PC-3 (cell line): ENCODE measurements around the gene CASP2. TPM values are rescaled to one million over a fixed set of nuclear protein-coding genes. Genes with fewer than 3 reads are reported as not detected.

ENCODE experiments used
- ATAC-seq: fragments of 200-7000 bp; cut with Tn5 transposase; 2 replicates; pipeline ENCODE4 v1.9.1; 2020; ENCODE audit warnings: mild to moderate bottlenecking, moderate library complexity
- BruUV-seq: library from RNA; stranded (reverse); fragments of 400-500 nt; replicated peaks from 2 replicates; lab custom pipeline; 2021; lab: Mats Ljungman, UMichigan
- CTCF ChIA-PET: fragments of 300-600 bp; sonication (Branson Sonifier 250); formaldehyde crosslinking; loops from one replicate; lab custom pipeline; 2022; ENCODE audit warnings: antibody characterized with exemption; lab: Charles Lee
- POLR2A ChIA-PET: fragments of 300-600 bp; sonication (Branson Sonifier 250); formaldehyde crosslinking; loops from one replicate; lab custom pipeline; 2022; ENCODE audit warnings: antibody characterized with exemption; ENCODE audit not compliant: unreplicated experiment; lab: Charles Lee
- DNase-seq: peaks from one replicate; pipeline ENCODE4 v3.0.0-alpha.2; 2015
- H2AFZ ChIP-seq: fragments of 300-600 bp; sonication (generic); 2 replicates; pipeline ENCODE4 v1.6.0; 2016; ENCODE audit warnings: antibody characterized with exemption, low read length
- H3F3A ChIP-seq: fragments of 300-600 bp; sonication (generic); one replicate; pipeline ENCODE4 v1.6.0; 2017; ENCODE audit warnings: antibody characterized with exemption, low read length, control low read depth, mild to moderate bottlenecking; ENCODE audit not compliant: unreplicated experiment
- H3K27ac ChIP-seq: fragments of 300-600 bp; sonication (generic); 2 replicates; pipeline ENCODE4 v1.5.1; 2016; ENCODE audit warnings: mild to moderate bottlenecking, low read length
- H3K27me3 ChIP-seq: fragments of 300-600 bp; sonication (generic); 2 replicates; pipeline ENCODE4 v1.6.1; 2016; ENCODE audit warnings: low read length, mixed read lengths
- H3K36me3 ChIP-seq: fragments of 300-600 bp; sonication (generic); 2 replicates; pipeline ENCODE4 v1.6.1; 2016; ENCODE audit warnings: low read depth, mixed run types, low read length, mixed read lengths
- H3K4me1 ChIP-seq: fragments of 300-600 bp; sonication (generic); 2 replicates; pipeline ENCODE4 v1.5.1; 2016; ENCODE audit warnings: low read length; ENCODE audit not compliant: insufficient read depth
- H3K4me2 ChIP-seq: fragments of 300-600 bp; sonication (generic); 2 replicates; pipeline ENCODE4 v1.6.0; 2016; ENCODE audit warnings: low read length
- H3K4me3 ChIP-seq: fragments of 300-600 bp; sonication (generic); 2 replicates; pipeline ENCODE4 v1.5.1; 2016; ENCODE audit warnings: mild to moderate bottlenecking, low read length, mixed read lengths
- H3K79me2 ChIP-seq: fragments of 300-600 bp; sonication (generic); 2 replicates; pipeline ENCODE4 v1.6.1; 2017; ENCODE audit warnings: low read length, mixed read lengths
- H3K9ac ChIP-seq: fragments of 300-600 bp; sonication (generic); 2 replicates; pipeline ENCODE4 v1.6.0; 2016; ENCODE audit warnings: mild to moderate bottlenecking, low read length
- H3K9me2 ChIP-seq: fragments of 300-600 bp; sonication (generic); replicated peaks from 2 replicates; pipeline ENCODE4 v1.6.1; 2016; ENCODE audit warnings: mixed run types, low read length, mixed read lengths
- H3K9me3 ChIP-seq: fragments of 300-600 bp; sonication (generic); 2 replicates; pipeline ENCODE4 v1.6.1; 2016; ENCODE audit warnings: low read length, mixed read lengths
- H4K20me1 ChIP-seq: fragments of 300-600 bp; sonication (generic); 2 replicates; pipeline ENCODE4 v1.6.1; 2016; ENCODE audit warnings: low read length, mixed read lengths
- EZH2 ChIP-seq: fragments of 300-600 bp; sonication (generic); IDR thresholded peaks from one replicate; pipeline ENCODE4 v1.6.1; 2017; ENCODE audit warnings: antibody characterized with exemption, mild to moderate bottlenecking, low read length; ENCODE audit not compliant: unreplicated experiment
- EZH2phosphoT487 ChIP-seq: fragments of 300-600 bp; sonication (generic); IDR thresholded peaks from 2 replicates; pipeline ENCODE4 v1.6.1; 2018; ENCODE audit warnings: mild to moderate bottlenecking, antibody characterized with exemption, low read length, borderline replicate concordance
- intact Hi-C: fragments of 100-400 bp; cut with micrococcal nuclease; formaldehyde crosslinking; loops from 2 replicates; pipeline ENCODE4 v1.9.0; 2023
- total RNA-seq: library from RNA; depleted of rRNA; stranded (reverse); fragments of >200 nt; gene quantifications from 2 replicates; pipeline ENCODE4 v1.2.3, GENCODE V29; 2014
- TF ChIP-seq, protein P1 (sequence below): fragments of 300-600 bp; sonication (generic); conservative IDR thresholded peaks from 2 replicates; pipeline ENCODE4 v1.5.1; 2017; ENCODE audit warnings: antibody characterized with exemption, low read depth, mild to moderate bottlenecking, low read length

The CASP2 gene
- total RNA-seq, 1 experiment from 2014 or later, result 26.4 TPM

DNA sequence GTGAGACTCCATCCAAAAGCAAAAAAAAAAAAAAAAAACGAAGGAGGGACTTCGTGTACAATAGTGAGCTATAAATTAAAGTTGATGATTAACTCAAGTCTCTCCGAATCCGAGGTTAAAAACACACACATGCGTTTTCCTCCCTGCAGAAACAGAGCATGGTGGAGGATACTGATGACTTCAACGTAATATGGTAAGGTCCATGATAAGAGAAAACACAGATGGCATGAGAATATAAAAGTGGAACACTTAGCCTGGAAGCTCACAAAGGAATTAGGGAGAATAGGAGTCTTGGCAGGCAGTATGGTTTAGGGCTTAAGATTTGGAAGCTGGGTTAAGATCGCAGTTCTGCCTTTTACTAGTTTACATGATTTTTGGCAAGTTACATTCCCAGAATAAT, 45.0 kb upstream of the CASP2 start:
- POLR2A ChIA-PET, result no interaction called here
- no peaks in the 10 kb centered on the region for H3K27me3 ChIP-seq
- no peaks in the 10 kb centered on the region for H3K9me3 ChIP-seq
- TF ChIP-seq EZH2phosphoT487 (no peak), EZH2 (no peak)
- TF ChIP-seq, protein P1, sequence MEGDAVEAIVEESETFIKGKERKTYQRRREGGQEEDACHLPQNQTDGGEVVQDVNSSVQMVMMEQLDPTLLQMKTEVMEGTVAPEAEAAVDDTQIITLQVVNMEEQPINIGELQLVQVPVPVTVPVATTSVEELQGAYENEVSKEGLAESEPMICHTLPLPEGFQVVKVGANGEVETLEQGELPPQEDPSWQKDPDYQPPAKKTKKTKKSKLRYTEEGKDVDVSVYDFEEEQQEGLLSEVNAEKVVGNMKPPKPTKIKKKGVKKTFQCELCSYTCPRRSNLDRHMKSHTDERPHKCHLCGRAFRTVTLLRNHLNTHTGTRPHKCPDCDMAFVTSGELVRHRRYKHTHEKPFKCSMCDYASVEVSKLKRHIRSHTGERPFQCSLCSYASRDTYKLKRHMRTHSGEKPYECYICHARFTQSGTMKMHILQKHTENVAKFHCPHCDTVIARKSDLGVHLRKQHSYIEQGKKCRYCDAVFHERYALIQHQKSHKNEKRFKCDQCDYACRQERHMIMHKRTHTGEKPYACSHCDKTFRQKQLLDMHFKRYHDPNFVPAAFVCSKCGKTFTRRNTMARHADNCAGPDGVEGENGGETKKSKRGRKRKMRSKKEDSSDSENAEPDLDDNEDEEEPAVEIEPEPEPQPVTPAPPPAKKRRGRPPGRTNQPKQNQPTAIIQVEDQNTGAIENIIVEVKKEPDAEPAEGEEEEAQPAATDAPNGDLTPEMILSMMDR, result no peak
- peaks cover 51% of the 10 kb centered on the region for H3K4me1 ChIP-seq
- H3K4me3 ChIP-seq, result no peak overlapping the region
- H3K79me2 ChIP-seq, result no peaks in the 10 kb centered on the region
- H3K36me3 ChIP-seq, result no peaks in the 10 kb centered on the region
- peaks cover 9% of the 10 kb centered on the region for H3F3A ChIP-seq
- H4K20me1 ChIP-seq, result no peaks in the 10 kb centered on the region
- intact Hi-C loops, result no loop called here
- DNase-seq (no peak), ATAC-seq (no peak)
- BruUV-seq, result no TSS peak
- H3K4me2 ChIP-seq, result no peak overlapping the region
- CTCF ChIA-PET, result no interaction called here
- H2AFZ ChIP-seq, result no peak overlapping the region
- H3K9me2 ChIP-seq, result no peaks in the 10 kb centered on the region
- H3K9ac ChIP-seq, result no peak overlapping the region
- H3K27ac ChIP-seq, result no peak overlapping the region

DNA sequence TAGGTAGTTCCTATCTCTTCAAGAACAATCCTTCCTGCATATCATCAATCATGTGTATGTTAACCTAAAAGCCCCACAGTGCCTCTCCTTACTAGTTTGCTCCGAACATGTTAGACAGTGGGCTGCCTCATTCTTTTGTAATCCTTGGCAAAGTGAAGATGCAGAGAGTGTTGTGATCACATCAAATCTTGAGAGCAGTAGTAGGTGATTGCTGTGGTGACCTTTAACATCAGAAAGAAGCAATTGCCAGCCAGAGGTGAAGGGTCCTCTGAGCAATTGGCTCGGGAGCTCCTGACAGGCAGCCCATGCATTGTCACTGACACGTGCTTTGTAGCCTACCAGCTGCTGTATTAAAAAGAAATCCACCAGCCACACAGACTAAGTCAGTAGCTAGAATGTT, 44.5 kb upstream of the CASP2 start:
- Histone ChIP-seq H3K9ac (no peak overlapping the region), H3K9me3 (no peaks in the 10 kb centered on the region), H3K4me3 (no peak overlapping the region), H2AFZ (no peak overlapping the region), H3K27ac (no peak overlapping the region), H3K36me3 (no peaks in the 10 kb centered on the region), H3F3A (peaks cover 9% of the 10 kb centered on the region), H3K79me2 (no peaks in the 10 kb centered on the region), H3K4me2 (no peak overlapping the region), H3K4me1 (peaks cover 54% of the 10 kb centered on the region), H4K20me1 (no peaks in the 10 kb centered on the region), H3K27me3 (no peaks in the 10 kb centered on the region), H3K9me2 (no peaks in the 10 kb centered on the region)
- no peak for TF ChIP-seq EZH2phosphoT487
- no peak for TF ChIP-seq EZH2
- TF ChIP-seq, protein P1, result no peak
- no TSS peak for BruUV-seq
- ChIA-PET POLR2A (no interaction called here), CTCF (no interaction called here)
- ATAC-seq (no peak), DNase-seq (no peak)
- intact Hi-C loops, result loop anchor here (1.0 kb wide), 1 partner anchor 36 kb away; no protein-coding TSS in a partner anchor

DNA sequence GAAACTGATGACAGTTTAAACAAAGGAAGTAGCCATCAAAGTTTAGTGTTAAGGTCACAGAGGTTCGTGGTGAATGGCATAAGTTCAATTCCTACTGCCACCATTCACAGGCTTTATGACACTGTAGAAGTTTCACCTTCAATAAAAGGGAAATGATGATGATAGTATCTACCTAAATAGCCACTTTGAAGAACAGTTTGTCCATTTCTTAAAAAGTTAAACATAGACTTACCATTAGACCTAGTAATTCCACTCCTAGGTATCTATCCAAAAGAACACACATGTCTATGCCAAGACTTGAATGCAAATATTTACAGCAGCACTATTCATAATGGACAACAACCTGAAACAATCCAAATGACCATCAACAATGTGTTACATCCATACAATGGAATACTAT, 43.8 kb upstream of the CASP2 start:
- CTCF ChIA-PET, result interaction anchor here (0.7 to 0.9 kb wide), 2 partner anchors 19 to 93 kb away, joined by 3 read pairs; partner anchors contain the start of gene GSTK1
- intact Hi-C loops, result loop anchor here (1.0 kb wide), 1 partner anchor 35 kb away; no protein-coding TSS in a partner anchor
- POLR2A ChIA-PET, result no interaction called here

More for the DNA sequence above, 43.8 kb upstream of the CASP2 start:
- Histone ChIP-seq H3K36me3 (no peaks in the 10 kb centered on the region), H3K79me2 (no peaks in the 10 kb centered on the region), H2AFZ (no peak overlapping the region), H3K4me3 (no peak overlapping the region), H3K27ac (peak overlapping the region; percentile 54), H3F3A (peaks cover 9% of the 10 kb centered on the region), H3K27me3 (no peaks in the 10 kb centered on the region), H3K9me3 (no peaks in the 10 kb centered on the region), H3K9me2 (no peaks in the 10 kb centered on the region), H3K4me1 (peaks cover 55% of the 10 kb centered on the region), H3K9ac (no peak overlapping the region), H3K4me2 (peak overlapping the region; percentile 52; the same call in 1 of the 2 replicates), H4K20me1 (no peaks in the 10 kb centered on the region)
- no TSS peak for BruUV-seq
- TF ChIP-seq EZH2 (no peak), EZH2phosphoT487 (no peak)
- TF ChIP-seq, protein P1, result no peak
- DNase-seq (no peak), ATAC-seq (no peak)
